PC-3 (cell line): ENCODE measurements around the gene SUSD4.

Source experiments
- CTCF ChIP-seq: fragments of 300-600 bp; sonication (generic); conservative IDR thresholded peaks from 2 replicates; pipeline ENCODE4 v1.5.1; 2017; ENCODE audit warnings: antibody characterized with exemption, low read depth, mild to moderate bottlenecking, low read length
- EZH2 ChIP-seq: fragments of 300-600 bp; sonication (generic); IDR thresholded peaks from one replicate; pipeline ENCODE4 v1.6.1; 2017; ENCODE audit warnings: antibody characterized with exemption, mild to moderate bottlenecking, low read length; ENCODE audit not compliant: unreplicated experiment
- EZH2phosphoT487 ChIP-seq: fragments of 300-600 bp; sonication (generic); IDR thresholded peaks from 2 replicates; pipeline ENCODE4 v1.6.1; 2018; ENCODE audit warnings: mild to moderate bottlenecking, antibody characterized with exemption, low read length, borderline replicate concordance

DNA sequence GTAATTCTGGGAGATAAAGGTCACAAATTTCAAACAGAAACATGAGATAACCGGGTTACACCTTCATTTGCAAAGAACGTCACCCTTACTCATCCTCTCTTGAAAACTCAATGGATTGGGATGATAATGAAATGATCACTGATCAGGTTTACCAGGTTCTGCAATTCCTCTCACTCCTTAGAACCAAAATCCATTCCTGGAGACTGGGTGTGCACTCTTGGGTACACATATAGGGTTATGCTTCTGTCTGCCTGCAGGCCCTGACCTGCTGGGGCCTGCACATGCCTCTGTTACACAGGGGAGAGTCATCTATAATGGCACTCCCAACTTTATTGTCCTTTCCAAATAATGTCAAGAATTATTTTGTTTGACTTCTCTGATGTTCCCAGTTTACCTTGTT is 8.3 kb downstream of the SUSD4 start:
- no peak for TF ChIP-seq CTCF
- no peak for TF ChIP-seq EZH2
- no peak for TF ChIP-seq EZH2phosphoT487
